ENCODE data around the gene NCK1. TPM values are rescaled to one million over a fixed set of nuclear protein-coding genes. Genes with fewer than 3 reads are reported as not detected.

Gene NCK1
- total and polyA plus RNA-seq, 10 of the 15 experiments (the other 5 are each of a cell fraction or from before 2014, with no cell fraction given) = 15.6 to 33.4 (median 25.0) TPM

DNA sequence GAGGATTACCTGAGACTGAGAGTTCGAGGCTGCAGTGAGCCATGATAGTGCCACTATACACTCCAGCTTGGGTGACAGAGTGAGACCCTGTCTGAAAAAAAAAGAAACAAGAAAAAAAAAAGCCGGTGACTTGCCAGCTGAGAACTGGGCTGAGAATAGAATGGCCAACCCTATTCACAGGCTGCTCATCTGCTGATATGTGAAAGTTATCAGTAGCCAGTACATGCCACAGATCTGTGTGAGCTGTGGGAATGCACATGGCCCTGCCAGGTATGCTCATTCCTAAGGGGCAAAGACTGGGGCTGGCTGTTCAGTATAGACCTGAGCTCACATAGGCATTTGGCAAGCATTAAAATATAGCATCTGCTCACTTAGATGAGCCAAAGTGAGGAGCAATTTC is 126.6 kb downstream of the NCK1 start (continued):
- TF ChIP-seq, protein P1, sequence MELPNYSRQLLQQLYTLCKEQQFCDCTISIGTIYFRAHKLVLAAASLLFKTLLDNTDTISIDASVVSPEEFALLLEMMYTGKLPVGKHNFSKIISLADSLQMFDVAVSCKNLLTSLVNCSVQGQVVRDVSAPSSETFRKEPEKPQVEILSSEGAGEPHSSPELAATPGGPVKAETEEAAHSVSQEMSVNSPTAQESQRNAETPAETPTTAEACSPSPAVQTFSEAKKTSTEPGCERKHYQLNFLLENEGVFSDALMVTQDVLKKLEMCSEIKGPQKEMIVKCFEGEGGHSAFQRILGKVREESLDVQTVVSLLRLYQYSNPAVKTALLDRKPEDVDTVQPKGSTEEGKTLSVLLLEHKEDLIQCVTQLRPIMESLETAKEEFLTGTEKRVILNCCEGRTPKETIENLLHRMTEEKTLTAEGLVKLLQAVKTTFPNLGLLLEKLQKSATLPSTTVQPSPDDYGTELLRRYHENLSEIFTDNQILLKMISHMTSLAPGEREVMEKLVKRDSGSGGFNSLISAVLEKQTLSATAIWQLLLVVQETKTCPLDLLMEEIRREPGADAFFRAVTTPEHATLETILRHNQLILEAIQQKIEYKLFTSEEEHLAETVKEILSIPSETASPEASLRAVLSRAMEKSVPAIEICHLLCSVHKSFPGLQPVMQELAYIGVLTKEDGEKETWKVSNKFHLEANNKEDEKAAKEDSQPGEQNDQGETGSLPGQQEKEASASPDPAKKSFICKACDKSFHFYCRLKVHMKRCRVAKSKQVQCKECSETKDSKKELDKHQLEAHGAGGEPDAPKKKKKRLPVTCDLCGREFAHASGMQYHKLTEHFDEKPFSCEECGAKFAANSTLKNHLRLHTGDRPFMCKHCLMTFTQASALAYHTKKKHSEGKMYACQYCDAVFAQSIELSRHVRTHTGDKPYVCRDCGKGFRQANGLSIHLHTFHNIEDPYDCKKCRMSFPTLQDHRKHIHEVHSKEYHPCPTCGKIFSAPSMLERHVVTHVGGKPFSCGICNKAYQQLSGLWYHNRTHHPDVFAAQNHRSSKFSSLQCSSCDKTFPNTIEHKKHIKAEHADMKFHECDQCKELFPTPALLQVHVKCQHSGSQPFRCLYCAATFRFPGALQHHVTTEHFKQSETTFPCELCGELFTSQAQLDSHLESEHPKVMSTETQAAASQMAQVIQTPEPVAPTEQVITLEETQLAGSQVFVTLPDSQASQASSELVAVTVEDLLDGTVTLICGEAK (IDR thresholded peaks at IDR 0.05; ENCODE audit: borderline replicate concordance) = no peak
- TF ChIP-seq POLR2A (IDR thresholded peaks at IDR 0.05; ENCODE audit: low read depth, low read length) = no peak
- no peak for TF ChIP-seq PAX5 (IDR thresholded peaks at IDR 0.05; ENCODE audit: borderline replicate concordance, low read depth, low read length)
- TF ChIP-seq, protein P2, sequence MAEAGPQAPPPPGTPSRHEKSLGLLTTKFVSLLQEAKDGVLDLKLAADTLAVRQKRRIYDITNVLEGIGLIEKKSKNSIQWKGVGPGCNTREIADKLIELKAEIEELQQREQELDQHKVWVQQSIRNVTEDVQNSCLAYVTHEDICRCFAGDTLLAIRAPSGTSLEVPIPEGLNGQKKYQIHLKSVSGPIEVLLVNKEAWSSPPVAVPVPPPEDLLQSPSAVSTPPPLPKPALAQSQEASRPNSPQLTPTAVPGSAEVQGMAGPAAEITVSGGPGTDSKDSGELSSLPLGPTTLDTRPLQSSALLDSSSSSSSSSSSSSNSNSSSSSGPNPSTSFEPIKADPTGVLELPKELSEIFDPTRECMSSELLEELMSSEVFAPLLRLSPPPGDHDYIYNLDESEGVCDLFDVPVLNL (IDR thresholded peaks at IDR 0.05; ENCODE audit: low read depth, low read length) = no peak
- no peak for TF ChIP-seq NR2C1 (IDR thresholded peaks at IDR 0.05)
- no peak for TF ChIP-seq FOXM1 (IDR thresholded peaks at IDR 0.05; ENCODE audit: low read depth, low read length)
- no peak for TF ChIP-seq SPI1 (IDR thresholded peaks at IDR 0.05; ENCODE audit: borderline replicate concordance, insufficient read depth, low read depth, low read length)
- TF ChIP-seq POU2F2 (IDR thresholded peaks at IDR 0.05; ENCODE audit: borderline replicate concordance, low read depth, low read length) = no peak
- TF ChIP-seq, protein P3, sequence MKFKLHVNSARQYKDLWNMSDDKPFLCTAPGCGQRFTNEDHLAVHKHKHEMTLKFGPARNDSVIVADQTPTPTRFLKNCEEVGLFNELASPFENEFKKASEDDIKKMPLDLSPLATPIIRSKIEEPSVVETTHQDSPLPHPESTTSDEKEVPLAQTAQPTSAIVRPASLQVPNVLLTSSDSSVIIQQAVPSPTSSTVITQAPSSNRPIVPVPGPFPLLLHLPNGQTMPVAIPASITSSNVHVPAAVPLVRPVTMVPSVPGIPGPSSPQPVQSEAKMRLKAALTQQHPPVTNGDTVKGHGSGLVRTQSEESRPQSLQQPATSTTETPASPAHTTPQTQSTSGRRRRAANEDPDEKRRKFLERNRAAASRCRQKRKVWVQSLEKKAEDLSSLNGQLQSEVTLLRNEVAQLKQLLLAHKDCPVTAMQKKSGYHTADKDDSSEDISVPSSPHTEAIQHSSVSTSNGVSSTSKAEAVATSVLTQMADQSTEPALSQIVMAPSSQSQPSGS (IDR thresholded peaks at IDR 0.05; ENCODE audit: low read length) = no peak
- TF ChIP-seq MEF2A (IDR thresholded peaks at IDR 0.05; ENCODE audit: insufficient read depth, low read depth, low read length) = no peak

Measured in GM12878 (cell line).